ENCODE results near the gene GABRR2. TPM values are rescaled to one million over a fixed set of nuclear protein-coding genes. Genes with fewer than 3 reads are reported as not detected.

The GABRR2 gene
- total RNA-seq, 1 donor from 2014 or later, result 0.61 TPM

GRCh38 chr6:89291256-89291819 lies 23.8 kb downstream of the GABRR2 start:
- Mint-ChIP-seq H3K4me3 (ENCODE audit: unreplicated experiment) (no peak overlapping the region), H3K27ac (ENCODE audit: unreplicated experiment) (no peak overlapping the region), H3K4me1 (ENCODE audit: low read depth, unreplicated experiment) (no peaks in the 10 kb centered on the region), H3K27me3 (ENCODE audit: low read depth, unreplicated experiment) (peaks cover 55% of the 10 kb centered on the region), H3K9me3 (ENCODE audit: unreplicated experiment) (peaks cover 18% of the 10 kb centered on the region), H3K36me3 (ENCODE audit: low read depth, unreplicated experiment) (peaks cover 7% of the 10 kb centered on the region)
- H3K9ac ChIP-seq (ENCODE audit: low read length), result no peak overlapping the region
- no peak overlapping the region for H3K4me2 ChIP-seq (ENCODE audit: low read length)
- no peak overlapping the region for H2AFZ ChIP-seq (ENCODE audit: low read depth, low read length)
- H3K4me1 ChIP-seq (ENCODE audit: insufficient read depth, low read length), result no peaks in the 10 kb centered on the region
- FAIRE-seq (no peak), DNase-seq (ENCODE audit: low read depth) (no peak)
- peaks cover 3% of the 10 kb centered on the region for H4K20me1 ChIP-seq (ENCODE audit: insufficient read depth, low read length)
- no peaks in the 10 kb centered on the region for H3K9me3 ChIP-seq (ENCODE audit: insufficient read depth, low read depth, low read length)
- H3K79me2 ChIP-seq (ENCODE audit: insufficient read depth, low read length), result no peaks in the 10 kb centered on the region
- H3K36me3 ChIP-seq (ENCODE audit: insufficient read depth, low read length), result no peaks in the 10 kb centered on the region
- no peak for TF ChIP-seq EZH2 (IDR thresholded peaks at IDR 0.05; ENCODE audit: insufficient read depth, low read length)
- TF ChIP-seq CTCF (IDR thresholded peaks at IDR 0.05; ENCODE audit: insufficient read depth, low read depth, low read length), result no peak
- H3K27ac ChIP-seq (ENCODE audit: low read depth, low read length), result no peak overlapping the region
- no peak overlapping the region for H3K4me3 ChIP-seq (ENCODE audit: insufficient read depth, low read depth, low read length)
- H3K27me3 ChIP-seq (ENCODE audit: insufficient read depth, low read length), result peaks cover 35% of the 10 kb centered on the region

GRCh38 chr6:89290401-89291155 lies 24.5 kb downstream of the GABRR2 start:
- DNase-seq (ENCODE audit: low read depth) (no peak), FAIRE-seq (no peak)
- Mint-ChIP-seq H3K9me3 (ENCODE audit: unreplicated experiment) (peaks cover 18% of the 10 kb centered on the region), H3K4me1 (ENCODE audit: low read depth, unreplicated experiment) (no peaks in the 10 kb centered on the region), H3K4me3 (ENCODE audit: unreplicated experiment) (no peak overlapping the region), H3K36me3 (ENCODE audit: low read depth, unreplicated experiment) (peaks cover 7% of the 10 kb centered on the region), H3K27me3 (ENCODE audit: low read depth, unreplicated experiment) (peaks cover 49% of the 10 kb centered on the region), H3K27ac (ENCODE audit: unreplicated experiment) (no peak overlapping the region)
- Histone ChIP-seq H4K20me1 (ENCODE audit: insufficient read depth, low read length) (no peaks in the 10 kb centered on the region), H2AFZ (ENCODE audit: low read depth, low read length) (no peak overlapping the region), H3K9ac (ENCODE audit: low read length) (no peak overlapping the region), H3K36me3 (ENCODE audit: insufficient read depth, low read length) (no peaks in the 10 kb centered on the region), H3K4me2 (ENCODE audit: low read length) (no peak overlapping the region), H3K27me3 (ENCODE audit: insufficient read depth, low read length) (peaks cover 28% of the 10 kb centered on the region), H3K9me3 (ENCODE audit: insufficient read depth, low read depth, low read length) (no peaks in the 10 kb centered on the region), H3K27ac (ENCODE audit: low read depth, low read length) (no peak overlapping the region), H3K4me1 (ENCODE audit: insufficient read depth, low read length) (no peaks in the 10 kb centered on the region), H3K4me3 (ENCODE audit: insufficient read depth, low read depth, low read length) (no peak overlapping the region), H3K79me2 (ENCODE audit: insufficient read depth, low read length) (no peaks in the 10 kb centered on the region)
- no peak for TF ChIP-seq EZH2 (IDR thresholded peaks at IDR 0.05; ENCODE audit: insufficient read depth, low read length)
- TF ChIP-seq CTCF (IDR thresholded peaks at IDR 0.05; ENCODE audit: insufficient read depth, low read depth, low read length), result no peak

- Mint-ChIP-seq H3K36me3 (ENCODE audit: low read depth, unreplicated experiment) (peaks cover 7% of the 10 kb centered on the region), H3K27ac (ENCODE audit: unreplicated experiment) (no peak overlapping the region), H3K4me1 (ENCODE audit: low read depth, unreplicated experiment) (no peaks in the 10 kb centered on the region), H3K9me3 (ENCODE audit: unreplicated experiment) (peaks cover 17% of the 10 kb centered on the region), H3K4me3 (ENCODE audit: unreplicated experiment) (no peak overlapping the region), H3K27me3 (ENCODE audit: low read depth, unreplicated experiment) (peaks cover 48% of the 10 kb centered on the region)
- Histone ChIP-seq H3K79me2 (ENCODE audit: insufficient read depth, low read length) (no peaks in the 10 kb centered on the region), H3K4me2 (ENCODE audit: low read length) (no peak overlapping the region), H3K9ac (ENCODE audit: low read length) (no peak overlapping the region), H3K9me3 (ENCODE audit: insufficient read depth, low read depth, low read length) (no peaks in the 10 kb centered on the region), H3K27ac (ENCODE audit: low read depth, low read length) (no peak overlapping the region), H4K20me1 (ENCODE audit: insufficient read depth, low read length) (no peaks in the 10 kb centered on the region), H3K4me1 (ENCODE audit: insufficient read depth, low read length) (no peaks in the 10 kb centered on the region), H3K4me3 (ENCODE audit: insufficient read depth, low read depth, low read length) (no peak overlapping the region), H2AFZ (ENCODE audit: low read depth, low read length) (no peak overlapping the region), H3K36me3 (ENCODE audit: insufficient read depth, low read length) (no peaks in the 10 kb centered on the region), H3K27me3 (ENCODE audit: insufficient read depth, low read length) (peaks cover 28% of the 10 kb centered on the region)
- no peak for TF ChIP-seq EZH2 (IDR thresholded peaks at IDR 0.05; ENCODE audit: insufficient read depth, low read length)
- no peak for TF ChIP-seq CTCF (IDR thresholded peaks at IDR 0.05; ENCODE audit: insufficient read depth, low read depth, low read length)
- no peak for DNase-seq (ENCODE audit: low read depth)
- no peak for FAIRE-seq
Observed at GRCh38 chr6:89289710-89290109, 25.4 kb downstream of the GABRR2 start.
